ENCODE data around the gene SP2.

DNA sequence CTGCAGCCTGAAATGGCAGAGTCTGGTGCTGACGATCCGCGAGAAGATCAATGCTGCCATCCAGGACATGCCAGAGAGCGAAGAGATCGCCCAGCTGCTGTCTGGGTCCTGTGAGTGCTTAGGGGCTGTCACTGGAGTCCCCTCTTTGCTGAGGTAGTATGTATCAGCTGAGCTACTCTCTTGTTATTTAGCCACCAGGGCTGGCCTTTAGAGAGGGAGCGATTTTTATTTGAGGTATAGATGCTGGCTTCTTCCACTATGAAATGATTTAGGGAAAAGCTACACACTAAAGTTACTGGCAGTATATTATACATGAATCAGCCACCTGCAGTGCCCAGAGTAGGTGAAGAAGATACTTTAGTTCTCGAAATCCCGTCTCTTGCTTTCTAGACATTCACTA, 77.5 kb downstream of the SP2 start:
- TF ChIP-seq POLR2A (IDR thresholded peaks at IDR 0.05) (no peak), CTCF (IDR thresholded peaks at IDR 0.05) (no peak)
